AG09319 (cell line): ENCODE data around the gene VEPH1.
A peak's percentile ranks its signal among the peaks of the same experiment; 100 is the strongest.

ENCODE experiments used
- DNase-seq: peaks from one replicate; pipeline ENCODE4 v3.0.0-alpha.2; 2010; ENCODE audit warnings: low read depth; ENCODE audit errors: extremely low read depth
- TF ChIP-seq, protein P1 (sequence below): IDR thresholded peaks from 2 replicates; pipeline ENCODE4 v1.5.1; 2011; ENCODE audit warnings: low read depth, mild to moderate bottlenecking, inconsistent platforms, low read length, moderate library complexity

Gene VEPH1

DNA sequence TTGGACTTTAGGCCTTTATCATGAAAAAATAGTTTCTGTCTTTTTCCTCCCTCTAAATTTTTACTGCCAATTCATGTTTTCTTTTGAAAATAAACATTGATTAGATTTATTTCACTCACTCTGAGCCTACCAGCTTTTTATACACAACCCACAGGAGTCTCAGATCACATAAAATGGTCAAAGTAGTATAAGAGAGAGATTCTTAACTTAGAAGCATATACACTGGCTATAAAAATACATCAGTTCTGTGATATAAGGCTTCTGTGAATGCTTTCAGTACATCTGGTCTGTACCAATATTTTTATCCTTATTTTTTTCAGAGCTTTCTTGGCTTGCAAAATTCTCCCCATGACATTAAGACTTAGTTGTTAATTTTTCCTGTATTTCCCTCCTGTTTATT lies 183.5 kb downstream of the VEPH1 start:
- TF ChIP-seq, protein P1, sequence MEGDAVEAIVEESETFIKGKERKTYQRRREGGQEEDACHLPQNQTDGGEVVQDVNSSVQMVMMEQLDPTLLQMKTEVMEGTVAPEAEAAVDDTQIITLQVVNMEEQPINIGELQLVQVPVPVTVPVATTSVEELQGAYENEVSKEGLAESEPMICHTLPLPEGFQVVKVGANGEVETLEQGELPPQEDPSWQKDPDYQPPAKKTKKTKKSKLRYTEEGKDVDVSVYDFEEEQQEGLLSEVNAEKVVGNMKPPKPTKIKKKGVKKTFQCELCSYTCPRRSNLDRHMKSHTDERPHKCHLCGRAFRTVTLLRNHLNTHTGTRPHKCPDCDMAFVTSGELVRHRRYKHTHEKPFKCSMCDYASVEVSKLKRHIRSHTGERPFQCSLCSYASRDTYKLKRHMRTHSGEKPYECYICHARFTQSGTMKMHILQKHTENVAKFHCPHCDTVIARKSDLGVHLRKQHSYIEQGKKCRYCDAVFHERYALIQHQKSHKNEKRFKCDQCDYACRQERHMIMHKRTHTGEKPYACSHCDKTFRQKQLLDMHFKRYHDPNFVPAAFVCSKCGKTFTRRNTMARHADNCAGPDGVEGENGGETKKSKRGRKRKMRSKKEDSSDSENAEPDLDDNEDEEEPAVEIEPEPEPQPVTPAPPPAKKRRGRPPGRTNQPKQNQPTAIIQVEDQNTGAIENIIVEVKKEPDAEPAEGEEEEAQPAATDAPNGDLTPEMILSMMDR = no peak

DNA sequence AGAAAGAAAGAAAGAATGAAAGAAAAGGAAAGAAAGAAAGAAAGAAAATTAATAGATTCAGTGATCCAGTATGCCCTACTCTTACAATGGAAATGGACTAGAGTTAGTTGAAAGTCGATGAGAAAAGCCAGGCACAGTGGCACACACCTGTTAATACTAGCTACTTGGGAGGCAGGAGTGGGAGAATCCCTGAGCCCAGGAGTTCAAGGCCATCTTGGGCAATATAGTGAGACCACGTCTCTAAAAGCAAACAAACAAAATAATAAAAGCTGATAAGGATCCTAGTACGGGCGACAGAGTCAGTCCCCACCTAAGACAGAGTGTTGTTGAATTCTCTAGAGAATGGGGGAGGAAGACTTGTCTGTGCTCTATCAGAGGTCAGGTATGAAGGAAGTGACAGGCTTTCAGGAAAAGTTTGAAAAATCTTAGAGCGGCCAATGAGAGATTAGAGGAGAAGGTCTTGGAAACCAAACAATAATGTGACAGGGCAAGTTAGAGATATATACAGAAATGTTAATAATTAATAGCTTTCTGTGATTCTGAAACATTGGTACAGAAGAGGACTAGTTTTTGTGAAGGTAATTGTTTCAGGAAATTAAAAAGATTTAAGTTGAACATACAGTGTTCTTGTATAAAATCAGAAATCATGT lies 184.5 kb downstream of the VEPH1 start:
- no peak for DNase-seq
- TF ChIP-seq, protein P1 = no peak

More for the DNA sequence above, 183.5 kb downstream of the VEPH1 start:
- DNase-seq = no peak

DNA sequence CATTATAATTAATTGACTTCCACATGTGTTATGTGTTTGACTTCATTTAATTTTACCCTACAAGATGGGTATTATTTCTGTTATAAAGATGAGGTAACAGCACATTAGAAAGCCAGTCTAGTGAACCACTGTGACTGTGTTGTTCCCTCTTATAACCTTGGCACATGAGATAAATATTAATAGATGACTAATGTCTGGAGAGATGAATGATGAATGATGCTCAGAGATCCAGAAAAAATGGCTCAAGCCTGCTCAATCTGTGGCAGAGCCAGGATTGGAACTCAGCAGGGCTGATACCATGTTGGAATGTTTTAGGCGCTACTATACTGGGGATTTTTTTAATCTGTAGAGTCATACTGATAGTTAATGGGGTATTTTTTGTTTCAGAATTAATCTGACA lies 185.3 kb downstream of the VEPH1 start:
- no peak for DNase-seq
- TF ChIP-seq, protein P1 = no peak

DNA sequence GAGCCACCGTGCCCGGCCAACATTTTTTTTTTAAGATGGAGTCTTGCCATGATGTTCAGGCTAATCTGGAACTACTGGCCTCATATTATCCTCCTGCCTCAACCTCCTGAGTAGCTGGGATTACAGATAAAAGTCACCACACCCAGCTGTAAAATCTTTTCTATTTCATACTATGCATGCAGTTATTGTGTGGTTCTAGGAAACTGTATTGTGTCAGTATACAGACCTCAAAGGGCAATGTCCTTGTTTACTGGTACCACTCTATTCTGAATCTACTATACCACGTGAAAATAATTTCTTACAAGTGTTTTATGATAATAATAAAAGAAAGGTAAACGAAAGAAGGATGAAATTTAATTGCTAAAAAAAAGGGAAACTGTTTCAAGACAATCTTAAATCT lies 190.0 kb downstream of the VEPH1 start:
- DNase-seq = no peak
- TF ChIP-seq, protein P1 = no peak

DNA sequence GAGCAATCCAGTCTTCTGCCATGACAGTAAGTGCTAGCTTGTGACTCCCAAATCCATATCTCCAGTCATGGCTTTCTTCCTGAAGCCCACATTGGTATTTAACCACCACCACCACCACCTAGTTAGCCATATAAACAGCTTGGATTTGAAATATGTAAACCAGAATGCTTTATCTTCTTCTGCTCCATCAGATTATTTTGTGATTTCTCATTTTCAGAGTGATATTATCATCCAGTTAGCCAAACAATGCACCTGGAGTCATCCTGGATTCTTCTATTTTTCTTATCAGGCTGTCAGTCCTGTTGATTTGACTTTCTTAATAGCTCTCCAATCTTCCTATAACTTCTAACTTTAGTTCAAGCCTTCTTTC lies 190.9 kb downstream of the VEPH1 start:
- no peak for DNase-seq
- TF ChIP-seq, protein P1 = no peak

DNA sequence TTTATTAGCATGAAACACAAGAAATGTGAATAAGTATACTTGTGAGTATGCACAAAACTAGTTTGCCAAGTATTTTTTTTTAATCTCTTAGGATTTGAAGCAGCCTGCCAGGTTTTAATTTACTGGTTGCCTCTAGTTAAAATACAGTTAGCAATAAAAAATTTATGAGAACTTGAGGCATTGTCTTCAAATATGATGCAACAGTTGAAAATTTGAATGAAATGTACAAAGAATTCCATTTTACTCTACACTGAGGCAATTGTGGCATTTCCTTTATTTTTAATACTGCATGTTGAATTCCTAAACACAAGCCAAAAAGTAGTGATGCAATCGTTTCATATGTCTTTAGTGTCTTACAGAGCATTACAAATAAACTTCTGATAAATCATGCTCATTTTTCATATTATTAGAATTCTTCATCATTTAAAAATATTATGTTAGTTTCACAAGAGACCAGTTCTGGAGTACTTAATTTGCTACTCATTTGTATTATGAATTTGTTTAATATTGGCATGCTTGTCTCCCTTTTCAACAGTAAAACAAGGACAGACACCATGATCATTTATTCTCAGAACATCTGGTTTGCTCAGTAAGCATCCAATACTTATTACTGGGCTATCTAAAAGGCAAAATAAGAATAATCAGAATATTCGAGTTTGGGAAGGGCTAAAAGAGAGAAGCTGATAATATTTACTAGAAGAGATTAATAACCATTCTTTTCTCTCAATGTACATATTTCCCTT lies 191.4 kb downstream of the VEPH1 start:
- peak; percentile 87 for DNase-seq
- TF ChIP-seq, protein P1 = no peak

DNA sequence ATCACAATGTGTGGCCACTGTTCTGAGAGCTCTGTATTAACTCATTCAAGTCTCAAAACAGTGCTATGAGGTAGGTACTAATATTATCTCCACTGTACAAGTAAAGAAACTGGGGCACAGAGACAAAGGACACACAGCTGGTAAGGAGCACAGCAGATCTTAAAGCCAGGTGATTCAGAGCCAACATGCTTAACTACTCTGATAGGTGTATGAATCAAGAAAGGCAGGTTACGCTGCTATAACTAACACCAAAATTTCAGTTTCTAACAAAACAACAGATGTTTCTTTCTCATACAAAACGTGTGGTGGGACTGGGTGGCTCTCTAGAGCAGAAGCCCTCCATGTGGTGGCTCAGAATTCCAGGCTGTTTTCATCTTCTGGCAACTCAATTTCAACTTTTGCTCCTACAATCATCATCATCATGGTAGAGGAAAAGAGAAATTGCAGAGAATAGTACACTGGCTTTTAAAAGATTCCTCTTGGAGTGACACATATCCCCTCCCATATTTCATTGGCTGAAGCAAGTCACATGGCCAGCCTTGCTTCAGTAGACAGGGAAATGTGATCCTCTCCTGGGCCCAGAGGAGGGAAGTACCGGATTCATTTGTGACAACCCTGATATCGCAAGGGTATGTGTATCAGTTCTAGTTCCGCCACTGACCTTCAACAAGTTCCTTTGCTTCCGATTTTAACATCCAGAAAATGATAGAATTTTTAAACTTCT lies 192.7 kb downstream of the VEPH1 start:
- TF ChIP-seq, protein P1 = no peak
- DNase-seq = no peak
